K562 (cell line): ENCODE results near the gene VPS37D. TPM values are rescaled to one million over a fixed set of nuclear protein-coding genes. Genes with fewer than 3 reads are reported as not detected.

Experiments
- CREM ChIP-seq: IDR thresholded peaks from 2 replicates; pipeline ENCODE4 v1.6.1; 2014; ENCODE audit warnings: antibody characterized with exemption, low read depth
- CXXC5 ChIP-seq: fragments of 250-450 bp; sonication (Bioruptor Pico); IDR thresholded peaks from 2 replicates; pipeline ENCODE4 v1.8.0; 2022; ENCODE audit warnings: inconsistent platforms, mild to moderate bottlenecking, moderate library complexity
- PHF20 ChIP-seq: fragments of 450-650 bp; IDR thresholded peaks from 2 replicates; pipeline ENCODE4 v1.6.1; 2018; ENCODE audit not compliant: partially characterized antibody
- PTBP1 ChIP-seq: fragments of 200-400 bp; formaldehyde crosslinking; IDR thresholded peaks from 2 replicates; pipeline ENCODE4 v1.6.1; 2017; ENCODE audit warnings: low read depth, low read length
- RBM15 ChIP-seq: fragments of 200-400 bp; formaldehyde crosslinking; IDR thresholded peaks from 2 replicates; pipeline ENCODE4 v1.6.1; 2018; ENCODE audit warnings: mild to moderate bottlenecking, low read length, moderate library complexity; ENCODE audit not compliant: insufficient read depth
- polyA plus RNA-seq, 8 experiments: library from polyadenylated mRNA; depleted of rRNA in 4 of 8; stranded (reverse) in 5 of 8; unstranded in 3 of 8; fragments of >200 nt; fragmentation: Nextera tagmentation in 2 of 8; fragmentation: Illumina TruSeq in 1 of 8; extraction: Ambion mirVana in 2 of 8; extraction: Trizol in 1 of 8; gene quantifications; 2 replicates each; pipeline versions ENCODE4 v1.2.1 to v1.2.3, GENCODE V29; 2011 to 2014; ENCODE audit warnings: inconsistent platforms in 1 of 8, missing spikeins in 1 of 8
- total RNA-seq, 7 experiments: library from RNA; depleted of rRNA in 6 of 7; stranded (reverse); fragments of >200 nt in 6 of 7; fragmentation: Illumina TruSeq in 2 of 7; extraction: Trizol in 2 of 7; gene quantifications; 2 replicates each; pipeline versions ENCODE4 v1.2.1 to v1.2.3, GENCODE V29; 2011 to 2021; ENCODE audit warnings: low replicate concordance in 1 of 7
- TF ChIP-seq, protein P1 (sequence below), 2 experiments: fragments of 450-650 bp in 1 of 2; sonication (generic) in 1 of 2; formaldehyde crosslinking in 1 of 2; IDR thresholded peaks in 1 of 2; conservative IDR thresholded peaks in 1 of 2; 2 replicates each; pipeline versions ENCODE4 v1.6.1 to v1.8.1; 2016 to 2023; ENCODE audit warnings: mild to moderate bottlenecking in 2 of 2, moderate library complexity in 2 of 2, inconsistent platforms in 1 of 2, missing genetic modification reagents in 1 of 2
- TF ChIP-seq, protein P2 (sequence below): fragments of 250-450 bp; sonication (Bioruptor Pico); IDR thresholded peaks from 2 replicates; pipeline ENCODE4 v1.5.0; 2020; ENCODE audit warnings: mild to moderate bottlenecking
- TF ChIP-seq, protein P3 (sequence below), 2 experiments: IDR thresholded peaks in 1 of 2; conservative IDR thresholded peaks in 1 of 2; 2 replicates each; pipeline ENCODE4 v1.6.1; 2016; ENCODE audit warnings: low read depth in 2 of 2, mild to moderate bottlenecking in 1 of 2, missing compliant biosample characterization in 1 of 2, missing genetic modification characterization in 1 of 2, moderate library complexity in 1 of 2
- TF ChIP-seq, protein P4 (sequence below), 2 experiments: fragments of 450-650 bp; formaldehyde crosslinking in 1 of 2; IDR thresholded peaks; 2 replicates each; pipeline versions ENCODE4 v1.4.0 to v1.6.1; 2014 to 2020; ENCODE audit warnings: mild to moderate bottlenecking in 2 of 2, borderline replicate concordance in 1 of 2, low read depth in 1 of 2

VPS37D gene
- total and polyA plus RNA-seq, 9 of the 15 experiments (the other 6 are each of a cell fraction or from before 2014, with no cell fraction given), result 0.25 to 2.3 (median 1.0) TPM; not detected in 3

DNA sequence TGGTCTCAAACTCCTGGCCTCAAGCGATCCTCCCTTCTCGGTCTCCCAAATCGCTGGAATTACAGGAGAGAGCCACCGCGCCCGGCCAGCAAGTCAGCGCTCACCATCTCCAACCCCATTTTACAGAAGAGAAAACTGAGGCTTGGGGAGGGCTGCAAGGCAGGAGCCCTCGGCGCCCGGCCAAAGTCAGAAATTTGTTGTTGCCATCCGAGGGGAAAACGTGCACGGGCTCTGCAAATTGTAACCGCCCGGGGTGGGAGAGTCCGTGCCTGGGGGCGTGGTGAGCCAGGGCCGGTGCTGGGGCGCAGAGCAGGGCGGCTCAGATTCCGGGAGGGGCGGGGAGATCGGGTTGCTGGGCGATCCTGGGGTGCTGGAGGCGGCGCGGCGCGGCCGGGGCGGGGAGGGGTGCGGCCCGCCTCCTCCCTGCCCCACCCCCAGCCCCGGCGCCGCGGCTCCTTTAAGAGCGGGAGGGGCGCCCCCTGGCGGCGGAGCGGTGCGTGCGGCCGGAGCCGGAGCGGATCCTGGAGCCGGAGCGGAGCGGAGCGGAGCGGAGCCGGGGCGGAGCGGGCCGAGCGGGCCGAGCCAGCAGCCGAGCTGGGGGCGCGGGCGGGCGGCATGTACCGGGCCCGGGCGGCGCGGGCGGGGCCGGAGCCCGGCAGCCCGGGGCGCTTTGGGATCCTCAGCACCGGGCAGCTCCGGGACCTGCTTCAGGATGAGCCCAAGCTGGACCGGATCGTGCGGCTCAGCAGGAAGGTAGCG is at the start of gene VPS37D (continued):
- TF ChIP-seq, protein P1, sequence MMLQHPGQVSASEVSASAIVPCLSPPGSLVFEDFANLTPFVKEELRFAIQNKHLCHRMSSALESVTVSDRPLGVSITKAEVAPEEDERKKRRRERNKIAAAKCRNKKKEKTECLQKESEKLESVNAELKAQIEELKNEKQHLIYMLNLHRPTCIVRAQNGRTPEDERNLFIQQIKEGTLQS (IDR thresholded peaks at IDR 0.05), result 0 out of 2 replicates have a peak, but pooled peaks have one; percentile 7
- TF ChIP-seq, protein P1 (CRISPR knock-in tag; conservative IDR thresholded peaks at IDR 0.05), result 0 out of 2 replicates have a peak, but pooled peaks have one; percentile 48
- peak; percentile 95 for TF ChIP-seq PTBP1
- no peak for TF ChIP-seq CREM
- peak; percentile 92 for TF ChIP-seq PHF20
- no peak for TF ChIP-seq RBM15
- TF ChIP-seq, protein P2, sequence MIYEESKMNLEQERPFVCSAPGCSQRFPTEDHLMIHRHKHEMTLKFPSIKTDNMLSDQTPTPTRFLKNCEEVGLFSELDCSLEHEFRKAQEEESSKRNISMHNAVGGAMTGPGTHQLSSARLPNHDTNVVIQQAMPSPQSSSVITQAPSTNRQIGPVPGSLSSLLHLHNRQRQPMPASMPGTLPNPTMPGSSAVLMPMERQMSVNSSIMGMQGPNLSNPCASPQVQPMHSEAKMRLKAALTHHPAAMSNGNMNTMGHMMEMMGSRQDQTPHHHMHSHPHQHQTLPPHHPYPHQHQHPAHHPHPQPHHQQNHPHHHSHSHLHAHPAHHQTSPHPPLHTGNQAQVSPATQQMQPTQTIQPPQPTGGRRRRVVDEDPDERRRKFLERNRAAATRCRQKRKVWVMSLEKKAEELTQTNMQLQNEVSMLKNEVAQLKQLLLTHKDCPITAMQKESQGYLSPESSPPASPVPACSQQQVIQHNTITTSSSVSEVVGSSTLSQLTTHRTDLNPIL (CRISPR knock-in tag), result no peak
- TF ChIP-seq, protein P3, sequence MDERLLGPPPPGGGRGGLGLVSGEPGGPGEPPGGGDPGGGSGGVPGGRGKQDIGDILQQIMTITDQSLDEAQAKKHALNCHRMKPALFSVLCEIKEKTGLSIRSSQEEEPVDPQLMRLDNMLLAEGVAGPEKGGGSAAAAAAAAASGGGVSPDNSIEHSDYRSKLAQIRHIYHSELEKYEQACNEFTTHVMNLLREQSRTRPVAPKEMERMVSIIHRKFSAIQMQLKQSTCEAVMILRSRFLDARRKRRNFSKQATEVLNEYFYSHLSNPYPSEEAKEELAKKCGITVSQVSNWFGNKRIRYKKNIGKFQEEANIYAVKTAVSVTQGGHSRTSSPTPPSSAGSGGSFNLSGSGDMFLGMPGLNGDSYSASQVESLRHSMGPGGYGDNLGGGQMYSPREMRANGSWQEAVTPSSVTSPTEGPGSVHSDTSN (CRISPR knock-in tag; IDR thresholded peaks at IDR 0.05; ENCODE audit: low read depth), result no peak
- TF ChIP-seq, protein P3 (tag; conservative IDR thresholded peaks at IDR 0.05; ENCODE audit: low read depth), result no peak
- TF ChIP-seq, protein P4, sequence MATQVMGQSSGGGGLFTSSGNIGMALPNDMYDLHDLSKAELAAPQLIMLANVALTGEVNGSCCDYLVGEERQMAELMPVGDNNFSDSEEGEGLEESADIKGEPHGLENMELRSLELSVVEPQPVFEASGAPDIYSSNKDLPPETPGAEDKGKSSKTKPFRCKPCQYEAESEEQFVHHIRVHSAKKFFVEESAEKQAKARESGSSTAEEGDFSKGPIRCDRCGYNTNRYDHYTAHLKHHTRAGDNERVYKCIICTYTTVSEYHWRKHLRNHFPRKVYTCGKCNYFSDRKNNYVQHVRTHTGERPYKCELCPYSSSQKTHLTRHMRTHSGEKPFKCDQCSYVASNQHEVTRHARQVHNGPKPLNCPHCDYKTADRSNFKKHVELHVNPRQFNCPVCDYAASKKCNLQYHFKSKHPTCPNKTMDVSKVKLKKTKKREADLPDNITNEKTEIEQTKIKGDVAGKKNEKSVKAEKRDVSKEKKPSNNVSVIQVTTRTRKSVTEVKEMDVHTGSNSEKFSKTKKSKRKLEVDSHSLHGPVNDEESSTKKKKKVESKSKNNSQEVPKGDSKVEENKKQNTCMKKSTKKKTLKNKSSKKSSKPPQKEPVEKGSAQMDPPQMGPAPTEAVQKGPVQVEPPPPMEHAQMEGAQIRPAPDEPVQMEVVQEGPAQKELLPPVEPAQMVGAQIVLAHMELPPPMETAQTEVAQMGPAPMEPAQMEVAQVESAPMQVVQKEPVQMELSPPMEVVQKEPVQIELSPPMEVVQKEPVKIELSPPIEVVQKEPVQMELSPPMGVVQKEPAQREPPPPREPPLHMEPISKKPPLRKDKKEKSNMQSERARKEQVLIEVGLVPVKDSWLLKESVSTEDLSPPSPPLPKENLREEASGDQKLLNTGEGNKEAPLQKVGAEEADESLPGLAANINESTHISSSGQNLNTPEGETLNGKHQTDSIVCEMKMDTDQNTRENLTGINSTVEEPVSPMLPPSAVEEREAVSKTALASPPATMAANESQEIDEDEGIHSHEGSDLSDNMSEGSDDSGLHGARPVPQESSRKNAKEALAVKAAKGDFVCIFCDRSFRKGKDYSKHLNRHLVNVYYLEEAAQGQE (IDR thresholded peaks at IDR 0.05; ENCODE audit: borderline replicate concordance), result peak; percentile 89
- TF ChIP-seq, protein P4 (CRISPR knock-in tag; IDR thresholded peaks at IDR 0.05; ENCODE audit: low read depth), result no peak
- peak; percentile 93 for TF ChIP-seq CXXC5
